NCI-H2196 (cell line): ENCODE data around the gene PTPA.
A peak's percentile ranks its signal among the peaks of the same experiment; 100 is the strongest.

Source experiments
- DNase-seq: peaks from one replicate; lab custom pipeline; 2025; ENCODE audit not compliant: unreplicated experiment; lab: John Stamatoyannopoulos, UW

PTPA gene

DNA sequence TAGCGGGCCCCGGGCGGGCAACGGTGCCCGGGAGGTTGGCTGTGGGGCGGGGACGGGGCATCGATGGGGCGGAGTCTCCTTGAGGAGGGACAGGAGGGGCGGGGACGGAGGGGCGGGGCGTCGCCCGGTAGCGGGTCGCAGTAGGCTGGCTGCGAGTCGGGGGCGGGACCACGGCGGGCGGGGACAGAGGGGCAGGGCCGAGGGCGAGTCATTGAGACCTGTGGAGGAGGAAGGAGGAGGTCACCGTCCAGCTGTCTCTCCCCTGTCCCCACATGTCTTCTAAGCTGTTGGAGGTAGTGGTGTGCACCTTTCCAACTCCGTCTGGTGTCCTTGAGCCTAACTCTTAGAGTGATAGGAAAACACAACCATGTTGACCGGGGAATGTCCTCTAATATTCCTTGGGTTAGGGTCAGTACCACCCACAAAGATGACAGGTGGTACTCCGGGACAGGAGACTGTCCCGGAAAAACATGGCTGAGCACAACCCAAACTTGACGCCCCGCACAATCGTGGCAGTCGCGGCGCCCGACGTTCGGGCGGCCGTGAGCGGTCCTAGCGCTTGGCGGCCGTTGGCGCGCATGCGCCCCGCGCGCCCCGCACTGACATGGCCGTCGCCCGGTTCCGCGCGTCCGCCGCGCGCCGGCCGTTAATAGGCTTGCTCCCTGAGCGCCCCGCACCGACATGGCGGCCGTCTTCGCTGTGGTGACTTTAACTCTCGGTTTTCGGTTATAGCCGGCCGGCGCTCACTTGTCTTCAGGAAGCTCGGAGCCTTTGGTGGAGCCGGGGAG lies at the start of gene PTPA, which contains the start of gene CRAT:
TSS of gene PTPA (plus strand) at position 676 of the 788 bp plus-strand sequence. CDS start 186 bp downstream, outside the sequence.
TSS of gene CRAT (minus strand) at position 54 of the 788 bp plus-strand sequence. CDS start 284 bp downstream, outside the sequence.
- DNase-seq: peak; percentile 92

GRCh38 chr9:129063061-129063460 lies 48.2 kb upstream of the PTPA start:
- no peak for DNase-seq

DNA sequence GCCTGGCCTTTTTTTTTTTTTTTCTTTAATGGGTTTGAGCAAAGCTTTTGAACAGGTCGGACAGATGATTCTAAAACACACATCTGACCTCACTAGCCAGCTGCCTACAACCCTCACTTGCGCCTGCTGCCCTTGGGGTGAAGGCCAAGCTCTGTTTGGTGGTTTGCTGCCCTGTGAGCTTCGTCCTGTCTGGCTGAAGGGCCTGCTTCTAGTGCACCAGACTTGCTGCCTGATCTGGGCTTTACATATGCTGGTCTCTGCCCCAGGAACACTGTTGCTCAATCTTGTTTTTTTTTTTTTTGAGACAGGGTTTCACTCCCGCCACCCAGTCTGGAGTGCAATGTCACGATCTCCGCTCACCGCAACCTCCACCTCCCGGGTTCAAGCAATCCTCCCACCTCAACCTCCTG lies 46.7 kb upstream of the PTPA start:
- DNase-seq: no peak

GRCh38 chr9:129068110-129068509 lies 43.1 kb upstream of the PTPA start:
- no peak for DNase-seq

DNA sequence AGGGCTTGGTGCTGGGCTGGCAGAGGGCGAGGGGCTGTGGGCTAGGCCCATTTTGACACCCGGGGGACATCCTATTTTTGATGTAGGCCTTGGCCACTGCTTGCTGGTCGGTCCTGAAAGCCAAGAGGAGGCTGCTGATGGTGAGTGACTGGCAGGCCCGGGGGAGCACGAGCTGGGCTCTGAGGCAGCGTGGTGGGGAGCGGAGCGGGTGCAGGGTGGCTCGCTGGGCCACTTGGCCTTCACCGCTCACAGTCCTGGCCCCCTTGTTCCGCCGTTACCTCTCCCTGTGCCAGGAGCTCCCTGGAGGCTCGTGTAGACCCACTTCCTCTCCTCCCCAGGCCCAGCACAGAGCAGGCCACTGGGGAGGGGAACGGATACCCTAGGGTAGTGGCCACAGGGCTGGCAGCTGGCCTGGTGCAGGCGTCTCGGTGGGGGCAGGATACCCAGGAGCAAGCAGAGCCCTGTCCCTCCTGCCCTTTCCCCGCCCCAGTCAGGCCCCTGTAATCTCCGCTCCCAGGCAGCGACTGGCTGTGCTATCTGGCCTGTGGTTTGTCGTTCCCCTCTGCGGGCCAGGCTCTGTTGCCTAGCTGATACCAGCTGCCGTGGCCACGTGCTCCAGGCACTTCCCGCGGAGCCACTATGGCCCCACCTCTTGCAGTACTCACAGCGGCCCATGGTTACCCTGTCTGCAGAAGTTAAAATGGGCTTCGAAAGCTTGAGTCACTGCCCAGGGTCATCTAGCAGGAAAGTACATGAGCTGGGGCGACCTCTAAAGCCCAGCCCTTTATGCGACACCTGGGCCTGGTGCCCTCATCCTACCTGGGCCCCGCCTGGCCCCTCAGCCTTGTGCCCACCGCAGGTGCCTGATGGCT lies 42.0 kb upstream of the PTPA start:
- DNase-seq: no peak

- DNase-seq: no peak
Observed at GRCh38 chr9:129069862-129070641, 41.2 kb upstream of the PTPA start.

- DNase-seq: no peak
Observed at GRCh38 chr9:129070696-129071525, 40.3 kb upstream of the PTPA start.

DNA sequence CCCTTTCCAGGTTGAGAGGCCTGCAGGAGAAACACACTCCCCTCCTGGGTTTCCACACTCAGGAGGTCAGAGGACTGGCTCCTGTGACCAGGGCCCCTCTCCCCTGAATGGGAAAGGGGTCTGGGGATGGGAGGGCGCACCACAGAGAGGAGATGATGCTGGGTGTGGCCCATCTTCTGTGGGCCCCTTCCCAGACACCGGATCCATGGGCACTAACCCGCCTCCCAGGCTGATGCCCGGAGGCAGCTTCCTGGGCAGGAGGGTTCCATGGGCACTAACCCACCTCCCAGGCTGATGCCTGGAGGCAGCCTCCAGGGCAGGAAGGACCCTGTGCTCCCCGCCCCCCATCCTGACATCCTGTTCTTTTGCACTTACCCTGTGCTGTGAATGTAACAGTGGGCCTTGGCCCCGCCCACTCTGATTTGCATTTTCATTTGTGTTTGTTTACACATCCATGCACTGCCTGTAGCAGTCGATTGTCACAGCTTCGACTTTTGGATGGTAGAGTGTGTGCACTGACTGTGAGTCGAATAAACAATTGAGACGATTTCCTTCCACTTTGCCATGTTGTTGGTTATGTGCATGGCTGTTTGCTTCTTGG lies 39.6 kb upstream of the PTPA start:
- no peak for DNase-seq

- DNase-seq: no peak
Observed at GRCh38 chr9:129072171-129072570, 39.0 kb upstream of the PTPA start.

- no peak for DNase-seq
Observed at GRCh38 chr9:129073404-129073803, 37.8 kb upstream of the PTPA start.

- DNase-seq: no peak
Observed at GRCh38 chr9:129074106-129074505, 37.1 kb upstream of the PTPA start.

DNA sequence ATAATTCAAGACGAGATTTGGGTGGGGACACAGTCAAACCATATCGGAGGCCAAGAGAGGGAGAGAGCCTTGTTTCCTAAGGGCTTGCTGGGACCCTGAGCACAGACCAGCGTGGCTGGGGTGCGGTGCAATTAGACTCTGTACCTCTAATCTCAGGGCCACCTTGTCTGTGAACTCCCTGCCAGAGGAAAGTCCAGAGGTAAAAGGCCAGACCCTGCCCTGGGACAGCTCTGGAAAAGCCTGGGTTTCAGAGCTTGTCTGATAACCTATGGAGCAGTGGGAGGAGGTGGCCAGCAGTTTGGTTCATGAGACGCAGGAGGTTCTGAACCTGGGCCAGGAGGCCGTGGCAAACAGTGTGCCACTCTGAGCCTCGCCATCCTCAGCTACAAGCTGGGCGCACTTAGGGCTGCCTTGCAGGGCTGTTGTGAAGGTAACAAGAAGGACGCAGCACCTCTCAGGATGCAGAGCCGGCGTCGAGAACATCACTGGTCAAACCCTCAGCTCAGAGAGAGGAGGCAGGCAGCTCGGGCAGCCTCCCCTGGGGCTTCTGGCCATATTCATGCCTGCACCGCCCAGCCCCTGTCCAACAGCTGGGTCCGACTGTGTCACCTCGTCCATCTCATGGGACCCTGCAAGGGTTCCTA lies 35.1 kb upstream of the PTPA start:
- DNase-seq: no peak

- DNase-seq: no peak
Observed at GRCh38 chr9:129076640-129077037, 34.6 kb upstream of the PTPA start.

- DNase-seq: no peak
Observed at GRCh38 chr9:129077236-129077635, 34.0 kb upstream of the PTPA start.

- no peak for DNase-seq
Observed at GRCh38 chr9:129078691-129079503, 32.3 kb upstream of the PTPA start.

DNA sequence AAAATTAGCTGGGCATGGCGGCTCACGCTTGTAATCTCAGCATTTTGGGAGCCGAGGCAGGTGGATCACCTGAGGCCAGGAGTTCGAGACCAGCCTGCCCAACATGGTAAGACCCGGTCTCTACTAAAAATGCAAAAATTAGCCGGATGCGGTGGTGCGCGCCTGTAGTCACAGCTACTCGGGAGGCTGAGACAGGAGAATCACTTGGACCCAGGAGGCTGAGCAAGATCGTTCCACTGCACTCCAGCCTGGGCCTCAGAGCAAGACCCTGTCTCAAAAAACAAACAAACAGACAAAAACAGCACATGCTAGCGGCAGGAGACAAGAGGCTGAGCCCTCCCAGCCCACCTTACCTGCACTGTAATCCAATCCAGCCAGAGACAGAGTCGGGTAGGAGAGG lies 31.4 kb upstream of the PTPA start:
- DNase-seq: no peak

DNA sequence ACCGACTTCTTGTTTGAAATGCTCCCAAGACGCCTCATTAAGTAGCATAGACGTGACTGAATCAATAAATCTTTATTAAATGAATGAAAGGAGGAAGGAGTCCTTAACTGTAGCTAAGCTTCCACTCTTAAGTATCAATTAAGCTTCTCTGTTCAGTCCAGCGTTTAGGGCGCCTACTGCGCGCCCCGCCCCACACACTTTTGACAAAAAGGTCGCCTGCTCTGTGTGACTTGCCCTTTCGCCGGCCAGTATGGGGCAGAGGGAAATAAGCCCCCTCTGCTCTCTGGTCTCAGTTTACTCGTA lies 31.0 kb upstream of the PTPA start:
- DNase-seq: no peak

DNA sequence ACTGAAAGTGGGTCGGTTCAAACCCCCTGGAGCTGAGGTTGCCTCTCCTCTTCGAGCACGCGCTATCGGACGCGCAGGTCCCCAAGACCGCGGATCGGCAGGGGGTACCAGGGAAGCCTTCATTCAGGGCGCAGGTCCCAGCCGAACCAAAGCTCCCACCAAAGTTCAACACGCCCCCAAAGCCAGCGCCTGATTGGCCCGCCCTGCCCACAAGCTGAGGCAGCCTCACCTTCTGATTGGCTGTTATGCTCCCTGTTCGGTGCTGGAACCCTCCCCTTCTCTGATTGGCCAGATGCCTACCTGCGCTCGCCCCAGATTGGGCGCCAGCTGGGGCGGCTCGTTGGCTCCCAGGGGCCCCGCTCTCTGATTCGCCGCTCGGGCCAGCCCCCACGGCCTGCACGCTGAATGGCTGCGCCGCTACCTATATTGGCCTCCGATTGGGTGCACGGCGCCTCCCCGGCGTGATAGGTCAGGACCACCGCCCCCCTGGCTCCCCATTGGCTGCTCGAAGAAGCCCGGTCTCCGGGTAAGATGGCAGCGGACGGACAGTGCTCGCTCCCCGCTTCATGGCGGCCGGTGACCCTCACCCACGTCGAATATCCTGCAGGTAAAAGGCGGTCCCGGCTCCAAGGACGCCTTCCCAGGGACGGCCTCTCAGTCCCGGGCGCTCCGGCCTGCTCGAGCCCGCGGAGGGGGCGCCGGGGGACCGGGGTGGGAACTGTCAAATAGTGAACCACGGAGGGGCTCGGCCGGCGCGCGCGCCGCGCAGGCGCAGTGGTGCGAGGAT lies 30.4 kb upstream of the PTPA start, which contains the start of gene DOLPP1:
TSS of gene DOLPP1 (plus strand) at position 511 of the 787 bp plus-strand sequence. CDS start at position 532, 21 bp downstream.
- peak; percentile 98 for DNase-seq
